Measurements from ENCODE around the gene KLF13. TPM values are rescaled to one million over a fixed set of nuclear protein-coding genes. Genes with fewer than 3 reads are reported as not detected.

KLF13 gene
- total RNA-seq, 4 donors from 2014 or later: 50.8 to 151 (median 98.7) TPM

DNA sequence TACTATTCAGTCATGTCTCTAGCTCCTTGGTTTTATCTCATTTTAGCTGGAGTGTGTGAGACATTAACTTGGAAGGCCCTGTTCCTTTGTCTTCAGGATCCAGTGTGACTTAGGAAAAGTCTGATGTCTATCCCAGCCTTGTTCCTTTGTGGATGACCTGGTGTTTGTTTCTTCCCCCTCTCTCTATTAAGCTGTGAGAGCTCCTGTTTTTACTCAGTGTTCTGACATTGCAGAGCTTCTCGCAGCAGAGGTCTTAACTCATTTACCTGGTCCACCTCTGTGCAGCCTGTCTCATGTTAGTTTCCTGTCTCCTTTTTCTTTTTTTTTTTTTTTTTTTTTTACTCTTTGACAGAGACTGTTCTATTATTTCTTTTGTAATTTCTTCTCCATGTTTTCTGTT lies 43.1 kb downstream of the KLF13 start:
- DNase-seq (ENCODE audit: low spot score in 2 of 2): no peak
- no peak overlapping the region for H3K4me3 ChIP-seq (ENCODE audit: low read depth, poor library complexity, severe bottlenecking)
- 96 to 100% methylated on average over 1 of the region's 1 CpG for WGBS, 2 donors
- no peak for TF ChIP-seq POLR2A (IDR thresholded peaks at IDR 0.05)
- TF ChIP-seq, protein P1, sequence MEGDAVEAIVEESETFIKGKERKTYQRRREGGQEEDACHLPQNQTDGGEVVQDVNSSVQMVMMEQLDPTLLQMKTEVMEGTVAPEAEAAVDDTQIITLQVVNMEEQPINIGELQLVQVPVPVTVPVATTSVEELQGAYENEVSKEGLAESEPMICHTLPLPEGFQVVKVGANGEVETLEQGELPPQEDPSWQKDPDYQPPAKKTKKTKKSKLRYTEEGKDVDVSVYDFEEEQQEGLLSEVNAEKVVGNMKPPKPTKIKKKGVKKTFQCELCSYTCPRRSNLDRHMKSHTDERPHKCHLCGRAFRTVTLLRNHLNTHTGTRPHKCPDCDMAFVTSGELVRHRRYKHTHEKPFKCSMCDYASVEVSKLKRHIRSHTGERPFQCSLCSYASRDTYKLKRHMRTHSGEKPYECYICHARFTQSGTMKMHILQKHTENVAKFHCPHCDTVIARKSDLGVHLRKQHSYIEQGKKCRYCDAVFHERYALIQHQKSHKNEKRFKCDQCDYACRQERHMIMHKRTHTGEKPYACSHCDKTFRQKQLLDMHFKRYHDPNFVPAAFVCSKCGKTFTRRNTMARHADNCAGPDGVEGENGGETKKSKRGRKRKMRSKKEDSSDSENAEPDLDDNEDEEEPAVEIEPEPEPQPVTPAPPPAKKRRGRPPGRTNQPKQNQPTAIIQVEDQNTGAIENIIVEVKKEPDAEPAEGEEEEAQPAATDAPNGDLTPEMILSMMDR (IDR thresholded peaks at IDR 0.05): no peak
- intact Hi-C loops (cut with DNase I; ENCODE audit: low total_unique reads): loop anchor here (5.0 kb wide), 2 partner anchors 42 to 118 kb away; partner anchors contain the start of gene KLF13

DNA sequence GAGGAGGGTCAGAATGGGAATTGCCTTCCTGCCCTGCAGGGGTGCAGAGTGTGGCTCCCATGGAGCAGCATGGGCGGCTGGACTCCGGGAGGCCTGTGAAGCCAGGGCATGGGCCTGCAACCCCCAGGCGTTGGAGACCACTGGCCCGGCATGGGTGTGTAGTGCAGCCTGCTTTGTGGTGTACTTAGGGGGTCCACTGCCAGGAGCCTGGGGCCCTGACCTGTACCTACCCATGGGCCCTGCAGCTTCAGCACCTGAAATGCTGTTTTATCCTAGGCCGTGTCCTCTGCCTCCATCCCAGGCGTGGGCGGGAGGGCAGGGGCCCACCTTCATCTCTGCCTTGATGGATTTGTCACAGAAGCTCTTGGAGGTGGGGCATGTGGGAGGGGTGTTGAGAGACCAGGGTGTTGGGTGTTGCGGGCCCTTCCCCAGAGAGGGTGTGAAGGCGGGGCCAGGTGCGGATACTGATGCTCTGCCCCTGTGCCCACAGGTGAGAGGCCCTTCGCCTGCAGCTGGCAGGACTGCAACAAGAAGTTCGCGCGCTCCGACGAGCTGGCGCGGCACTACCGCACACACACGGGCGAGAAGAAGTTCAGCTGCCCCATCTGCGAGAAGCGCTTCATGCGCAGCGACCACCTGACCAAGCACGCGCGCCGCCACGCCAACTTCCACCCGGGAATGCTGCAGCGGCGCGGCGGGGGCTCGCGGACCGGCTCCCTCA lies 45.0 kb downstream of the KLF13 start:
- no peak overlapping the region for H3K4me3 ChIP-seq (ENCODE audit: low read depth, poor library complexity, severe bottlenecking)
- intact Hi-C loops (cut with DNase I; ENCODE audit: low total_unique reads): no loop called here
- DNase-seq (ENCODE audit: low spot score in 2 of 2): peak in 1 of 2 donors; percentile 83
- TF ChIP-seq POLR2A (IDR thresholded peaks at IDR 0.05): no peak
- TF ChIP-seq, protein P1 (IDR thresholded peaks at IDR 0.05): no peak
- WGBS, 2 donors: 93 to 94% methylated on average over 32 to 34 of the region's 38 CpGs

DNA sequence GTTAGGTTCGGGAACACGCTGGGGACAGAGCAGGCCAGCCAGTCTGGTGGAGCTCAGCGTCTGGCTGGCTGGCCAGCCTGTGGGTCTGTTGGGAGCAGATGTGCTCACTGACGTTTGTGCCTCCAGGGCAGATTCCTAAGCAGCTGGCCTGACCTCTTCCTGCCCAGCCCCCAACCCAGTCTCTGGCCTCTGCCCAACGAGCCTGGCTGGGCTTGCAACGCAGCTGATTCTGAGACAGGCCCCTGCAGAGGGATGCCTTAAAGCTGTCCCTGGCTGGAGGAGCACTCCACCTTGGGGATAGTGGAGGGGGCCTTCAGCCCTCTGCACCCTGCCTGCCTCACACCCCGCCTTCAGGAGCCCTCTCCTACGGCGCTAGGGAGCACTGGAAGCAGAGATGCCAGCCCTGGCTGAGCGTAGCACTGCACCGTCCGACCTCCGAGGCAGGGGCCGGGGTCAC lies 46.0 kb downstream of the KLF13 start:
- 38 to 43% methylated on average over 12 to 14 of the region's 14 CpGs for WGBS, 2 donors
- H3K4me3 ChIP-seq (ENCODE audit: low read depth, poor library complexity, severe bottlenecking): no peak overlapping the region
- peak in 1 of 2 donors; percentile 94 for DNase-seq (ENCODE audit: low spot score in 2 of 2)
- TF ChIP-seq, protein P1 (IDR thresholded peaks at IDR 0.05): no peak
- TF ChIP-seq POLR2A (IDR thresholded peaks at IDR 0.05): no peak
- intact Hi-C loops (cut with DNase I; ENCODE audit: low total_unique reads): no loop called here

DNA sequence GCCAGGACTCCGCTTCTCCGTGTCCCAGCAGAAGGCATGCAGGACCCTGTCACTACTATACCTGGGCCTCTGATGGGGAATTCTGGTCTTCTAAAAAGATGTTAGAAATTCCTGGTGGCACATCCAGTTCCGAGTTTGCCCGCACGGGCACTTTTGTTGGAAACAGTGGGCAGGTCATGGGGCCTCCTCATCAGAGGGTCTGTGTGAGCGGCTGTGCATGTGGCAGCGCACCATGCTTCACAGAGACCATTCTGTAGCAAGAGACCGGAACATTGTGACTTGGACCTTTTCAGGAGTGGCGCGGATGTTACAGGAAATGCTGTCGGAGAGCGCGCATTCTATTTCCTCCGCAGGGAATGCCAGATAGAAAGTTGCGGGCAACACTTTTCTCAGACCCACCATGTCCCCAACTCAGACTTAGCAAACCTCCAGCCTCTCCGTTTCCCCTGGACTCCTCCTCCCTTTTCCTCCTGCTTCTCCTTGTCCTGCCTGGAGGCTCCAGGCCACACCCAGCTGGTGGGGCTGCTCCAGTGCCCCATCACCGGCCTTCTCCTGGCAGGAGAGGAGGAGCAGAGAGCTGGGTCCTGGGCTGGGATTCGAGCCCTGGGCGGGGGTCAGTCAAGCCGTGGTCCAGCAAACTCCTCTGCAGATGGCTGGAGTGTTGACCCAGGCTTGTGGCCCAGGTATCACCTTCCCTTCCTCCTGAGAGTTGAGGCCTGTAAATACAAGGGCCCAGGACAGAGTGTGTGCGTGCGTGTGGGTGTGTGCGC lies 46.6 kb downstream of the KLF13 start:
- 79 to 84% methylated on average over 23 of the region's 23 CpGs for WGBS, 2 donors
- H3K4me3 ChIP-seq (ENCODE audit: low read depth, poor library complexity, severe bottlenecking): no peak overlapping the region
- no peak for DNase-seq (ENCODE audit: low spot score in 2 of 2)
- intact Hi-C loops (cut with DNase I; ENCODE audit: low total_unique reads): no loop called here
- TF ChIP-seq, protein P1 (IDR thresholded peaks at IDR 0.05): no peak
- TF ChIP-seq POLR2A (IDR thresholded peaks at IDR 0.05): no peak

DNA sequence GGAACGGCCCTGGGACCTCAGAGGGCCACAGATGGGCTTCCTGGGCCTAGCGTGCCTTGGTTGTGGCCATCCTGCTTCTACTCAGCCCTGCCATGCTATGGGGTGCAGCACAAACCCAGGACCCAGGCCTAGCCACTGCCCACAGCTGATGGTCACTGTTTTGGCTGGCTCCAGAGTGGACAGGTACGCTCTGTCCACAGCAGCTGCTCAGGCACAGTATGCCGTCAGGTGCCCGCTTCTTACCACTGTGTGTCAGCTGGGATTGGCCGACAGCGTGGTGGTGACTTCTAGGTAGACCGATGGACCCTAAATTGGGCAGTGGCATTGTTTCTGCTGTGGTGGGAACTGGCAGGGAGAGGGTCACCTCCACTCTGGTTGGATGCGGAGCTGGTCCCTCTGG lies 47.3 kb downstream of the KLF13 start:
- no peak overlapping the region for H3K4me3 ChIP-seq (ENCODE audit: low read depth, poor library complexity, severe bottlenecking)
- WGBS, 2 donors: 89 to 93% methylated on average over 8 to 9 of the region's 9 CpGs
- TF ChIP-seq, protein P1 (IDR thresholded peaks at IDR 0.05): no peak
- no peak for TF ChIP-seq POLR2A (IDR thresholded peaks at IDR 0.05)
- intact Hi-C loops (cut with DNase I; ENCODE audit: low total_unique reads): no loop called here
- no peak for DNase-seq (ENCODE audit: low spot score in 2 of 2)
